Measurements from ENCODE around the gene C10orf53. TPM values are rescaled to one million over a fixed set of nuclear protein-coding genes. Genes with fewer than 3 reads are reported as not detected.
"Not testable (repeated sequence)": the region's sequence is repeated elsewhere in the genome, so short reads cannot be mapped to it uniquely, and the experiment has no call there.

Gene C10orf53
- total RNA-seq, 1 donor from 2014 or later = not detected

DNA sequence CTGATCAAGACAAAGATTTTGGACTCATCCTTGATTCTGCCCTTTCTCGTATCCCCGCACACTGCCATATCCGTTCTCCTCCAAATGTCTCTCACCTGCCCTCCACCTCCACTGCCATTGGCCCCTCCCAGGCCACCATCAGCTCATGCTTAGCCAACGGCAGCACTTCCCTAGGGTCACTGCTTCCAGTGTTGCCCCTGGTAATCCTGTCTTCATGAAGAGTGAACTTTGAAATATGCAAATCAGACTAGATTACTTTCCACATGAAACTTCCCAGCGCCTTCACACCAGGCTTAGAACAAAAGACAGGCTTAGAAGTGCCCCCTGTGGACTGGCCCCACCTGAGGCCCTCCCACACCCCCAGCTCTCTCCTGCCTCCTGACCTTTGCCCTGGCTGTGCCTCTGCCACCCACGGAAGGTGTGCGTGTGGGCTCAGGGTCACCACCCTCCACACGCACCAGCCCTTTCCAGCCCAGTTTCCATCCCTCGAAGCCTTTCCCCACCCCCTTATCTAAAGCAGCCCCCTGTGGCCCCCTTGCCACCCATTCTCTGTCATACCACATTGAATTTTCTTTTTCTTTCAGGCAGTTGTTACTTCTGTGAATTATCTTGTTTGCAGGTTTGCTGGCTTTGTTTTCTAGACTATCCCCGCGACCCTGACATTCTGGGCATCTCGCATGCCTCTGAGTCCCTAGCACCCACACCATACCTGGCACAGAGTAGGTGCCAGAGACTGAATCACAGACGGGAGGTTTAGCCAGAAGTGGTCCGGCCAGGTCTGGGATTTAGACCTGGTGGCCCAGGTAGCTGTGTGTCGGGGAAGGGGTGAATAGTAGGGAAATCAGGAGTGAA is 26.8 kb upstream of the C10orf53 start:
- DNase-seq = no peak

DNA sequence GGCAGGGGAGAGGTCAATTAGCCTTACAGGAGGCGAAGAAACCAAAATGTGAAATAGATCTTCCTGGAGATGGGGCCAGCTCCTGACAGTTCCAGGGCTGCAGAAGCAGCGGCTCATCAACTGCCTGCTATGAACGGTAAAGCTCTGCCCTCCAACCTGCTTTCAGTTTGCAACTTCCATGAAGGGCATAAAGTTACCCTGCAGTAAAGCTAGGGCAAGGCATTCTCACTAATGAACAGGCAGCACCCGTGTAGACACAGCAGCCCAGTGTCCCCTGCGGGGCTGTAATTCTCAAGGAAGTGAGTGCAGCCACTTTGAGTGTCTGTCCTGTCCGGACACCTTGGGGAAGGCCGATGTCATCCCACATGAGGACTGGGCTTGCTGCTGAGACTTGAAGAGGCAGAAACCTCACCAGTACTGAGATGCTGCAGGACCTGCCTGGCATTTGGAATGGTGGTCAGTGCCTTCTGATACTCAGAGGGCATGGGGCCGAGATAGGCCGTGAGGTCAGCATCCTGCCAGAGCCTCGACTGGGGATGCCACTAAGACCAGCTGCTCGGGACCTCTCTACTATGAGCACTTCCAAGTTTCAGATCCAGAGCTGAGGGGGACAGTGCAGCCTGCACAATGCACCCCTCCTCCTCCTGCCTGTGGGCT is 26.1 kb upstream of the C10orf53 start:
- no peak for DNase-seq

GRCh38 chr10:49654036-49654693 is 25.3 kb upstream of the C10orf53 start:
- no peak for DNase-seq

DNA sequence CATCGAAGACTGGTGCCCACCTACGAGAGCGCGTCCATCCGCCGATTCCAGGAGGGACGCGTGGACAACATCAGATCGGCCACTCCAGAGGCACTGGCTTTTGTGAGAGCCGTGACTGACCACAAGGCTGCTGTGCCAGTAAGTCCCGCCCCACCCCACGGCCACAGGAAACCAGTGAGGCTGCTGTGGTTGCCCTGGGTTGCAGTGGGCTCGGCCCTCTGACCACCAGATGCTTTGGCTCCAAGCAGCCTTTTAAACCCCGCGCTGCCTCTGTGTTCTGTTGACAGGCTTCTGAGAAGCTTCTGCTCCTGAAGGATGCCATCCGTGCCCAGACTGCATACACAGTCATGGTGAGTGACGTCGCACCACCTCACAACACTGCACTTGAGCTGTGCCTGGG is 24.4 kb upstream of the C10orf53 start:
- DNase-seq = no peak

DNA sequence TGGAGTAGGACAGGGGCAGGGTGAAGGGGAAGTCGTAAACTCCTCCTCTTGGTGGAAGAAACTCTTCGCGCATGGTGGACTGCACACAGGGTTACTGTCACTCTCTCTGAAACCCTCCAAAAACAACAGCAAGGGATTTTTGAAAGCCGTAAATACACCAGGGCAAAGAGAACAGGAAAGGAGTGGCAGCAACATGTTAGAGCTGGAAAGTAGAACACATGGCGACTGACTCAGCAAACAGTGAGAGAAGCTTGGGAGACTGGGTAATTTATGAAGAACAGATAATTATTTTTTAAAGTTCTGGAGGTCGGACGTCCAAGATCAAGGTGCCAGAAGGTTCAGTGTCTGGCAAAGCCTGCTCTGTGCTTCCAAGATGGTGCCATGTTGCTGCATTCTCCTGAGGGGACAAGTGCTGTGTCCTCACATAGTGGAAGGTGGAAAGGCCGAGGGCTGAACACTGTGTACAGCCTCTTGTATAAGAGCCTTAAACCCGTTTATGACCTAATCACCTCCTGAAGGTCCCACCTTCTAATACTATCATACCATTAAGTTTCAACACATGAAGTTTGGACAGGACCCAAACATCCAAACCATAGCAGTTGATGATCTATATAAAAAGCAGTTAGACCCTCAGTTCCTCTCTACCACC is 22.5 kb upstream of the C10orf53 start:
- no peak for DNase-seq

DNA sequence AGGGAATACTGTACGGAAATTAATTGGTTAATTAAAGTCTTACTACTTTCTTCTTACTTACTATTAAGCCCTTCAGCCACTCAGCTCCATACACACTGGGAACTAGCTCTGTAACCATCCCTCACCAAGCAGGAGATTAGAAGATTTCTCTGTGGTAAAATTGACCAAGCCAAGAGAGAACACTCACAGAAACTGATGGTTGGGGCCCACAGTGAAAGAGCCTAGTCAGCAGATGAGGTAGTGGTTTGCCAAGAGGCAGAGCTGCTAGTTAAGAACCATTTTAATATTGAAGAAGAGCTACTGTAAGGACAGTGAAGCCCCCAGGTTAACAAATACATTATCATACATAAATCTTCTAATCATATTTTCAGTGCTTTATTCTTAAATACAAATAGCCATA is 21.8 kb upstream of the C10orf53 start:
- no peak for DNase-seq

DNA sequence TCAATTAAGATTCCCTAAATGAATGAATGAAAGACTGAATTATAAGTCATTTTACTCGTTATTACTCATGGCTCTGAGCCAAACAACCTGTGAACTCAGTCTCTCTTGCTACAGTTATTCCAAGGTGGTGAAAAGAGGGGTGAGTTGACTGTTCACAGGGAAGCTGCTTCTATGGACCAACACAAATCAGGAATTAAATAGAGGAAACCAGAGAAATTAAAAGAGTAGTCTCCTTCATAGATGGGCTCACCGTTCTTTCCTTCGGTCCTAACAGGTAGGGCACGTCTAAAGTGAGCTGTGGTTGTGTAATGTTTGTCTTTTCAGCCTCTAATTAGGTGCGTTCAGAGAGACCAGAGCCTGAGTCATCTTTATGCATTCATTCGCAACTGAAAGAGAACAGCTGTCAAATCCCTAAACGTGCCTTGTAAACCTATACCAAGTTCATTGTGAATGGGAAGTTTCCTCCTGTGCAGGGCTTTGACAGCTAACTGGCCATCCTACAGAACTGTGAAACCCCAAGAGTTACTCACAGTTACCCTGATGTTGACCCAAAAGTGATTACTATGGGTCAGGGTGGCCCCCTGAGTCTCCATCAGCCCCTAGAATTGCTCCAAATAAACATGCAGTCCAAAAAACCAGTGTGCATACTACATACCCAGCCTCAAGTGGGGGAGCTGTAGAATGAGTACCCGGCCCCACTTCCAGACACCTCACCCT is 18.2 kb upstream of the C10orf53 start:
- DNase-seq = no peak

DNA sequence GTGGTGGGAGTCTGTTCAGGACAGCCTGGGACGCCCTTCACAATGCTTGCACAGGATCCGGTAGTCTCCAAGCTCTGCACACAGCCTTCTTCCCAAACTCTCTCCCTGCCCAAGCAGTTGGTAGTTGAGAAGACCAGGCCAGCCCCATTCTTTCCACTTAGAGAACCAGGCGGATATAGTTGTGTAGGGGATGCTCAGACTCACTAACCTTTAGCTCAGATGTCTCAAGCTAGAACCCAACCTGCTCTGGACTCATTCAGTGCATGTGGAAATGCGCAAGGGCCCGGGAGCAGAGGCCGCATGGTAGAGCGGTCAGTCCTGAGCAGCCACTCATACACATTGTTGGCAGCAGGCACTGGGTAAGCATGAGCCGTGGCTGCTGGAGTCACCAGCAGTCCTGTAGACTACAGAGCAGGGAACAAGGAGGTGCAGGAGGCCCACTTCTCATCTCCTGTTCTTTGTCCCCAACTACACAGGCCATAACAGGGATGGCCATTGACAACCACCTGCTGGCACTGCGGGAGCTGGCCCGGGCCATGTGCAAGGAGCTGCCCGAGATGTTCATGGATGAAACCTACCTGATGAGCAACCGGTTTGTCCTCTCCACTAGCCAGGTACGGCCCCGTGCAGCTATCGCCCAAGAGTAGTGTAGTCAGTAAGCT is 17.2 kb upstream of the C10orf53 start:
- no peak for DNase-seq

DNA sequence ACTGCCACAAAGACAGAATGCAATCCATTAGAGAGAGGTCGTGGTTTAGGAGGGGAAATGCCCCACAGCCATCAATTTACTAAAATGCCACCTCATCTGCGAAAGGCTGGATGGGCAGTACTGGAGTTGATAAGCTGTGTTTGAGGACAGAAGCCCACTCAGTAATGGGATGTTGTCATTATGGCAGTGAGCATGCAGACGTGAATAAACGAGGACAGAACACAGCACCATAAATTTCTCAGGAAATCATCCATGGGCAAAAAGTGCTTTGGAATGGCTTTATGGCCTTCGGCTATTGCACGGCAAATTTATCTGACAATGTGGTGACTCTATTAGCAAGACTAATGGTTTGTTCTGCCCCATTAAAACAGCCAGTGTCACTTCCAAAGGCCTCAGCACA is 15.9 kb upstream of the C10orf53 start:
- DNase-seq = no peak

- DNase-seq = no peak
Observed at GRCh38 chr10:49664006-49664841, 15.2 kb upstream of the C10orf53 start.

DNA sequence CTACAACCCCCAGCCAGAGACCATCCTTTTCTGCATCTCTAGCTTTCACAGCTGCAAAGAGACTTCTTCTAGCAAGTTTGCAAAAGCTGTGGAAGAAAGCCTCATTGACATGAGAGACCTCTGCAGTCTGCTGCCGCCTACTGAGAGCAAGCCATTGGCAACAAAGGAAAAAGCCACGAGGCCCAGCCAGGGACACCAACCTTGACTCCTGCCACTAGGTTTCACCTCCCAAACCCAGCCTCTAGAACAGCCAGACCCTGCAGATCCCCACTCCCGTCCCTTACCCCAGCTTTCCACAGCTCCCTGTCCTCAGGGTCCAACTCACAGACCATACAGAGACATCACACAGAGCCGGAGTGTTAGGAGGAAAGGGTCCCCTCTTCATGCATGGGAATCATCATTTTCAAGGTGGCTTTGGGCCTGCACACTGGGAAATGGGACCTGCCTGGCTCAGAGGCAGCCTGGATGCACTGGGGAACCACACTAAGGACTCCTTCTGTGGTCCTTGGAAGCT is 14.6 kb upstream of the C10orf53 start:
- DNase-seq = no peak

DNA sequence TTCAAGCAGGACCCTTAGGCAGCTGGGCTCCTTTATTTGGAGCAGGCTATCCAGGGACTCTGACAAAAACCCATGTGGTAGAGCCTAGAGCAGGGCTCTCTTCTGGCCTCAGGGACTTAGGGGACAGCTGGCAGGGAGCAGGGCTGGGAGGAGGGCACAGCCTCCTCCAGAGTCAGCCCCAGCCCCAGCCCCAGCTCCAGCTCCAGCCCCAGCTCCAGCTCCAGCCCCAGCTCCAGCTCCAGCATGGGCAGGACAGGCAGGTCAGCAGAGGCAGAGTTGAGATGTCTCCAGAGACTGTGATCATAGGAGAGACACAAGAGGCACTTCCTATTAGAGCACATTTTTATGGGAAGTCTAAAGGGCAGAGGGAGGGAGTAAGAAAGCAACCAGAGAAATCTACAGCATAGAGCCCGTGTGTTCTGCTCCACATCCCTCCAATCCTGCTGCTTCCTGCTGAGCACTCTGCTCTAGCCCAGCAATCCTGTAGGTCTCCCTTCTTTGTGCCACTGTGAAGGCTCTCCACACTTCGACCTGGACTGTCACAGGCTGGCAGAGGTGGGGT is 13.3 kb upstream of the C10orf53 start:
- no peak for DNase-seq

- no peak for DNase-seq
Observed at GRCh38 chr10:49666685-49667084, 12.8 kb upstream of the C10orf53 start.

- no peak for DNase-seq
Observed at GRCh38 chr10:49667991-49668390, 11.5 kb upstream of the C10orf53 start.

DNA sequence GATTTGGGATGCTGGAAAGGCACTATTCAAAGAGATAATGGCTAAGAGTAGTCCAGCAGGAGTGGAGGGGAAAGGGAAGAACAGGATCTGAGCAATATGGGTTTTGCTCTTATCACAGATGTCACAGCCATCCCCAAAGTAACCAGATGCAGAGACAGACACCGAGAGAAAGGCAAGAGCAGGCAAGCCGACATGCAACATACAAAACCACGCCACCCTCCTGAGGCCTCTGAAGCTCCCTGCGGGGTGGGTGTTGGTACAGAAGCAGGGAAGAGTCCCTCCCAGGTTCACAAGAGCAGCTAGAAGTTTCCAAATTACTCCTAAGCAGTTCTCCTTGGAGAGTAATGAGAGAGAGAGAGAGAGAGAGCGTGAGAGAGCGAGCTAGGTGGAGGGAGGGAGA is 10.8 kb upstream of the C10orf53 start:
- DNase-seq = no peak

GRCh38 chr10:49678827-49679479 is 498 bp upstream of the C10orf53 start:
- DNase-seq = no peak

- DNase-seq = not testable (repeated sequence)
Observed at GRCh38 chr10:49682449-49682848, 3.0 kb downstream of the C10orf53 start.

DNA sequence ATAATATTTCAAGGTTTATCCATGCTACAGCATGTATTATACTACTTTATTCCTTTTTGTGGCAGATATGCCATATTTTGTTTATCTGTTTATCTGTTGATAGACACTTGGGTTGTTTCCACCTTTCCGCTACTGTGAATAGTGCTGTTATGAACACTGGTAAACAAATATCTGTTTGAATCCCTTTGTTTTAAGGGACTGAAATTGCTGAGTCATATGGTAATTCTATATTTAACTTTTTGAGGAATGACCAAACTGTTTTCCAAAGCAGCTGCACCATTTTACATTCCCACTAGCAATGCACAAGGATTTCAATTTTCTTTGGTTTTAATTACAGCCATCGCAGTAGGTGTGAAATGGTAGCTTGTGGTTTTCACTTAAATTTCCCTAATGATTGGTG is 3.4 kb downstream of the C10orf53 start:
- no peak for DNase-seq

GRCh38 chr10:49686651-49687050 is 7.2 kb downstream of the C10orf53 start:
- DNase-seq = no peak

Data from occipital lobe (tissue), 2 donors.